GM18907 (cell line): Measurements from ENCODE around the gene CREB5.
"Not testable (repeated sequence)": the region's sequence is repeated elsewhere in the genome, so short reads cannot be mapped to it uniquely, and the experiment has no call there.

Source experiments
- ATAC-seq: cut with Tn5 transposase; IDR thresholded peaks from one replicate; pipeline ENCODE4 v1.9.1; 2021; ENCODE audit warnings: mild to moderate bottlenecking, moderate library complexity; ENCODE audit not compliant: unreplicated experiment

Gene CREB5

DNA sequence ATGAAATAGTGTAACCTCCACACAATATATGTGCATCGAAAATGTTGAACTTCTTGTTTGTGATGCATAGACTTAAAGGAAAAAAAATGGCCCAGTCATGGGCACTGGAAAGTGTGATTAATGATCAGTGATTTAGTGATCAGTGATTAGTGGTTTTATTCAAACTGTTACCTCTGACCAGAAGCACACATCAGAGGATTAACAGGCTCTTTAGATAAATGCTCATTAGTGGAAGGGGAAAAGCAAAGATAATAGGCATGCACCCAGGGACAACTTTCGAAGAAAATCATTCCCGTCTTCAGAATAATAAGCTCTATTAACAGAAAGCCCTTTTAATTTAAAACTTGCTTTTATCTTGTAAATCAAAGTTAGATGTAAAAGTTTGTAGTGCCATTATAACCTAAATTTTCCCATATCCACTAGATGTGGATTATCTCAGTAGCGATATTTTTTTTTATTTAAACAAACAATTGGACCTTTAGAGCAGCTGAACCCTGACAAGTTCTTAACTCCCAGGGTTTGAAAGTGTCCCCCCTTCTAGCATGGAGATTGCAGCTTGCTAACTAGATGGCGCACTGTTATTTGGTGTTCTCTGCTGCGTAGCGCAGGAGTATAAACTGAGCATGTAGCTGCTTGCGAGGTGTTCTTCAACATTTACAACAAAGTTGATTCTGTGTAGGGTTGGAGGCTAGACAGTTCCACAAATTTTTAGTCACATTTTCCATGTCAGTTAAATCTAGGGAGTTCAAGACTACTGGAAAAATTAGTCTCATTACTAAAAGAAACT is at the start of gene CREB5:
TSS of gene CREB5 (plus strand) at position 643 of the 787 bp plus-strand sequence. CDS start 397 bp downstream, outside the sequence.
- no peak for ATAC-seq

DNA sequence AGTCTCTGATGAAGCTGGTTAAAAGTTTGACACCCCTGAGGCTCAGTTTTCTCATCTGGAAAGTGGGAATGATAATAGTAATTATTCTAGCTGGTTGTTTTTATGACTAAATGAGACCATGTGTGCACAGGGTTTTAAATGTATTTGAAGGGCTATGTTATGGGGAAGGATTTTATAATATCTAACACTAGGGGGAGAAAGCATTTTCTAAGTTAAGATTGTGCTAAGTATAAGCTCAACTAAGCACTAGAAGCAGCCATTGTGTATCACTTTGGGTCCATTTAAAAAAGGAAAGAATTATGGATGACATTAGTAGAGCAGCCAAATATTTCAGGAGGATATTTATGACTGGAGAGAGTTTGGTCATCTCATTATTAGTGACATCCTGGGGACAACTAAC is 49.5 kb upstream of the CREB5 start:
- ATAC-seq = no peak

DNA sequence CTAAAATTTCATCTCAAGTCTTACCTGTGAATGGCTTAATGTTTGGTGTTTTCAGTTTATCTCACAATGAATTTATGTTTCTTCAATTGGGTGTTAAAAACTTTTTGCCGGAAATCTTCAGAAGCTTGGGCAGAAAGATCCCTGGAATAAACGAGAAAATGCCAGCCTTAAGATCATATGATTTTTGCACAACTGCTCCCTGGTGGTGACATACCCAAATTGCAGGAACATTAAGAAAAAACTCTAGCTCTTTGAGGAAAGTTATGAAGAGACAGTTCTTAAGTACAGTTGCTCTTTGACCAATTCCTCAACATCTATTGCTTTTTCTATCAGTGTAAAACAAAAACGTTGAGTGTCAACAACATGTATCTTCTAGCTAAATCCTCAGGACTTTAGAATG is 48.2 kb upstream of the CREB5 start:
- no peak for ATAC-seq

DNA sequence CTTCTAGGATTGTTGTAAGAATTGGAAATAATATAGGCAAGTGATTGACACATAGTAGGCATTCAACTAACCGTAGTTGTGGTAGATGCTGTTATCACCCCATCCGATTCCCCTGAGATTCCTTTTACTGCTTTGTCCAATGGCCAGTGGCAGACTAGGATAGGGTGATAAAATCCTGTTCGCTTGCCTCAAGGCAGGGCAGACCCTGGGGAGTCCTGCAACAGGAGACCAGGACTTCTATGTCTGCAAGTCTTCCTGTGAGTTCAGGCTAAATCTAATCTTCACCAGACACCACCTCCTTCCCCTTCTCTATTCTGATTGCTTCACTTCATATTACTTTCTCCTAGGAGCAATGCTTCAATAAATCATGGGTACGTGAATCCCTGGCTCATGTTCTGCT is 42.8 kb upstream of the CREB5 start:
- no peak for ATAC-seq

GRCh38 chr7:28371846-28372245 is 40.5 kb upstream of the CREB5 start:
- no peak for ATAC-seq

DNA sequence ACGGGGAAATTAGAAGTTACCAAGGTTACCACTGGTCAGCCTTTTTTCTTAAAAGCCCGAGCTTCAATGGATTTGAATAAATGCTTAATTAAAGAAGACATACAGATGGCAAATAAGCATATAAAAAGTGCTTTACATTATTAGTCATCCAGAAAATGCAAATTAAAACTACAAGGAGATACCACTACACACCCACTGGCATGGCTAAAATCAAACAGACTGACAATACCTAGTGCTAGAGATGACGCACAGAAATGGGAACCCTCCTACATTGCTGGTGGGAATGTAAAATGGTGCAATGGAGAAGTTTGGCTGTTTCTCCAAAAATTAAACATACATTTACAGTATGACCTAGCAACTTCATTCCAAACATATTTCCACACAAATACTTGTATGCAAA is 38.3 kb upstream of the CREB5 start:
- no peak for ATAC-seq

- no peak for ATAC-seq
These were observed 36.6 kb upstream of the CREB5 start for GRCh38 chr7:28375729-28376128.

DNA sequence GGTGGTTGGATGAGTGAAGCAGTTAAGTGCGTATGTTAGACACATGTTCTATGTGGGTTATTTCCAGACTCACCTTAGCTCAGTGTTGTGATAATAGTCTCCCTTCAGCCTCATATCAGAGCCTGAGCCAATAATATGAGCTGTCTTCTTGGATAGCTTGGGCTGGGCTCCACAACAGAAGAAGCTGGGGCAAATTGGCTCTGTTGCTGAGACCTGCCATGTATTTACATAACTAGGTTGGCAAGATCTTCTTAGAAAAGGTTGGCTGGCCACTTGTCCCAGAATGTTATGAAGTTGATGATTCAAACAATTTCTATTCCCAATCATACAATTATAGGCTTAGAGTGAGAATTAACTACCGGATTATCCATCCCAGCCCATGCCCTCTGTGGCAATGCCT is 35.7 kb upstream of the CREB5 start:
- no peak for ATAC-seq

DNA sequence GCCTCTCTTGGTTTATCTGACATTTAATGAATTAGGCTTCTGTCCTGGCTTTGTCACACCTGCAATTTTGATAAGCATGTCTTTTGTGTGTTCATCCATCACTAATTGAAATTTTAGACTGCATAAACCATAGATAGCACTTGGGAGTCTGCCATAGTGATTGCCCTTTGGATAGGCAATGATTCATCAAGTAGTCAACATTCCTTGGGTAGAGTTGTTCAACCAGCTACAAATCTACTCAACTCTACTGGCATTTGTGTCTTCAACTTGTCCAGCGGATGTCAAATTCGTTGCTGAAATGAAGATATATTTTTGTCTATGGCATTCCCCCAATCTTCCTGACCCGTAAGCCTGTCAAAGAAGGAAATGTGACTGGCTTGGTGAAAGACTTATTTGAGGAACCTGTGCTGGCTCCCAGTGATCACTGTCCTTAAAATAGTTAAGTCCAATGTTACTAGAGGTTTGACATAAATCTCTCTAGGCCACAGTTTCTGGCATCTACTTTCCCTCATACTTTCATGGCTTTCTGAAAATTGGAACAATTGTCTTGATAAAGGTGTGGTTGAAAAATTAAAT is 33.7 kb upstream of the CREB5 start:
- ATAC-seq = no peak

GRCh38 chr7:28381466-28381865 is 30.9 kb upstream of the CREB5 start:
- ATAC-seq = no peak

- ATAC-seq = no peak
These were observed 30.2 kb upstream of the CREB5 start for GRCh38 chr7:28382144-28382543.

DNA sequence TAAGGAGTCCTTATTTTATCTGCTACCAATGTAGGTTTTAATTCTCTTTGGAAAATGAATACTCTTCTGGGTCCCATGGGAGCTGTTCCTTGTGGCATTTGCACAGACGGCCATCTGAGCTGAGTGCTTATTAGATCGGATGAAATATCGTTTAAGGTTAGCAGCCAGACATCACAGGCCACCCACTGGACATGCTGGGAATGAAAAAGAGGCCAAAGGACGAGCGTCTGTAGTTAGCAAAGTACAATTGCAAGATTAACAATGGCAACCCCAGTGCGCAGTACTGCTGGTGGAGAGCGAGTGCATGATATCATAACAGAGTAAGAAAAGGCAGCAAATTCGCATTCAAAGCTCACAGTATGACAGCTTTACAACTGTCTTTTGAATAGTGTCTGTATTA is 28.3 kb upstream of the CREB5 start:
- ATAC-seq = no peak

GRCh38 chr7:28389504-28390395 is 22.6 kb upstream of the CREB5 start:
- ATAC-seq = no peak

GRCh38 chr7:28390426-28390825 is 21.9 kb upstream of the CREB5 start:
- no peak for ATAC-seq

DNA sequence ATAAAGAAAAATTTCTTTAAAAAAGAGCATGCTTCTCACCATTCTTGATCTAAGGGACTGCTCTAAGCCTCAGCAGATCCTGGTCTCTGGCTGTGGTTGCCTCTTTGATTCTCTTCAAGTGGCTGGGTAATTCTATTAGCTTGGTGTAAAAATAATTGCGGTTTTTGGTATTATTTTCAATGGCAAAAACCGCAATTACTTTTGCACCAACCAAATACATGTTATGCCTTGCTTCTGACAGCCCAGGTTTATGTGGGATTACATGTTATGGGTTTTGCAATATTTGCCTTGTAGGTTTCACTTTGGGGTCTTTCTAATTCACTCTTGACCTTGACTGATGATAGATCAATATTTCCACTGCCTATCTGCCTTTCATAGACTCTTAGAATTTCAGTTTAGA is 20.0 kb upstream of the CREB5 start:
- ATAC-seq = no peak

GRCh38 chr7:28395404-28395803 is 16.9 kb upstream of the CREB5 start:
- ATAC-seq = no peak

DNA sequence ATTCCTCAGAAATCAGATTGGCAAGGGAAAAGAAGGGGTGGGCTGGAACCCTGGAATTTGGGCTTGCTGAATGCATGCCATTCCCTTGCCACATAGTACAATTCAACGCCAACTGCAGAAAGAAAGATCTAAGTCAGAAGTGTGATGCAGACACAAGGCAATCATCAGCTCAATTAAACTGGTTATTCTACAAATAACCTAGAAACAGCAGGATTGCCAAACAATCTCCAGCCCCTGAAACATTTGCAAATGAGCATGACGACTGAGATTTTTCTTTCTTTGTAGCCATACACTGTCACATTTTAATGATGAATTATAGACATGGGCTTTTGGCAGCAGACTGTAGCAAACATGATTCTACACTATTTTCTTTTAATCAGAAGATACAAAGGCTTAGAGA is 16.5 kb upstream of the CREB5 start:
- ATAC-seq = no peak

GRCh38 chr7:28397141-28397540 is 15.2 kb upstream of the CREB5 start:
- no peak for ATAC-seq

GRCh38 chr7:28400838-28401360 is 11.4 kb upstream of the CREB5 start:
- ATAC-seq = no peak

GRCh38 chr7:28401567-28401966 is 10.8 kb upstream of the CREB5 start:
- ATAC-seq = not testable (repeated sequence)

GRCh38 chr7:28405662-28406061 is 6.7 kb upstream of the CREB5 start:
- ATAC-seq = no peak
